T-helper 1 cell treated with Interleukin-12 subunit alpha and Interleukin-12 subunit beta and Interleukin-4 antibody, amounts not matched to agents 30 ng/mL and 1 ng/mL, for 36 hours (primary cell): ENCODE data around the gene AKAP8. TPM values are rescaled to one million over a fixed set of nuclear protein-coding genes. Genes with fewer than 3 reads are reported as not detected.

Experiments used
- intact Hi-C: fragments of 100-400 bp; cut with micrococcal nuclease; formaldehyde crosslinking; loops from one replicate; pipeline ENCODE4 v1.15.1; 2024
- total RNA-seq: library from RNA; stranded (reverse); gene quantifications from 2 replicates; pipeline ENCODE4 v1.2.3, GENCODE V29; 2022

AKAP8 gene
- total RNA-seq, 1 donor from 2014 or later: 53.5 TPM

DNA sequence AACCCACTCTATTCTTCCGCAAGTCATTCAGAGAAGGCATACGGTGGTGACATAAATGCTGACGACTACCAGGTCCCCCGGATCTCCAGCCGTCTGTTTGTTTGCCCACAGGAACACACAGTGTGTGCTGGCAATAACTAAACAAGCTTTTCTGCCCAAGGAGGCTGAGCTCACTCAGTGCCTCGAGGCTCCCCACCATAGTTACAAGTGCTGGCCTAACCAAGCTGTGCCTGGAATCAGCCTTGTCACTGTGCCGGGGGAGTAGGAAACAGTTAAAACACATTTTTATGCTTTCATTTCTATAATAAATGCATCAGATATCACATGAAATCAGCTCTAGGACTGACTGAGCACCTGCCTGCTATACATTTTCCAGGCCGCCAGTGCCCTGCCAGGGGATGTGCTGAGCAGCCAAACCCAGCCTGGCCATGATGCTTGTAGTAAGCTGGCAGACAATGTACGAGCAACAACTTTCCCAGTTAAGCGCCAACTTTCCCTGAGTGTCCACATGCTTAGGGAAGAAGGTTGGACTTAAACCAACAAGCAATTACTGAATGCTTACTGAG is 75.4 kb downstream of the AKAP8 start:
- intact Hi-C loops: no loop called here

Other genes starting within 250 kb of the AKAP8 start
- gene NOTCH3, start 178.8 kb downstream of the AKAP8 start, total RNA-seq: not detected in 2 replicates
- gene EPHX3, start 147.3 kb downstream of the AKAP8 start, total RNA-seq: 1.3 TPM in 1 of 2 replicates, not detected in the other
- gene BRD4, start 47.2 kb downstream of the AKAP8 start, total RNA-seq: 122 and 126 TPM in 2 replicates
- gene AKAP8L, start 39.2 kb upstream of the AKAP8 start, total RNA-seq: 84.4 and 91.4 TPM in 2 replicates
- gene WIZ, start 70.2 kb upstream of the AKAP8 start, total RNA-seq: 40.7 and 44.8 TPM in 2 replicates
- gene RASAL3, start 84.8 kb upstream of the AKAP8 start, total RNA-seq: 220 and 228 TPM in 2 replicates
- 0.25 and 0.34 TPM in 2 replicates for gene PGLYRP2, start 99.7 kb upstream of the AKAP8 start, total RNA-seq
- 0.41 and 0.49 TPM in 2 replicates for gene CYP4F22, start 128.7 kb upstream of the AKAP8 start, total RNA-seq
- not detected in 2 replicates for gene CYP4F8, start 235.4 kb upstream of the AKAP8 start, total RNA-seq